CD8-positive, alpha-beta memory T cell (primary cell): ENCODE results near the gene NRIP2. TPM values are rescaled to one million over a fixed set of nuclear protein-coding genes. Genes with fewer than 3 reads are reported as not detected.

ENCODE experiments used
- CTCF ChIA-PET: fragments of 350-600 bp; sonication (Branson Sonifier 250); formaldehyde crosslinking; loops from one replicate; lab custom pipeline; 2021; ENCODE audit warnings: antibody characterized with exemption; lab: Charles Lee
- POLR2A ChIA-PET: fragments of 350-600 bp; sonication (Branson Sonifier 250); formaldehyde crosslinking; loops from one replicate; lab custom pipeline; 2021; ENCODE audit warnings: antibody characterized with exemption; lab: Charles Lee
- DNase-seq, 5 donors: peaks; one replicate each; pipeline versions ENCODE4 v3.0.0 to v3.0.0-alpha.2; 2020 to 2022; ENCODE audit warnings: mixed read lengths in 1 of 5
- H3K27ac ChIP-seq: one replicate; pipeline ENCODE4 v1.7.0; 2013; ENCODE audit warnings: low read depth, mild to moderate bottlenecking, low read length, moderate library complexity
- H3K27me3 ChIP-seq: 2 replicates; pipeline ENCODE4 v1.7.0; 2013; ENCODE audit warnings: low read length, mild to moderate bottlenecking; ENCODE audit not compliant: insufficient read depth, poor library complexity, severe bottlenecking
- H3K36me3 ChIP-seq: 2 replicates; pipeline ENCODE4 v1.7.0; 2013; ENCODE audit warnings: mild to moderate bottlenecking, low read length, moderate library complexity; ENCODE audit not compliant: insufficient read depth
- H3K4me1 ChIP-seq: 2 replicates; pipeline ENCODE4 v1.7.0; 2013; ENCODE audit warnings: mild to moderate bottlenecking, low read length, moderate library complexity; ENCODE audit not compliant: insufficient read depth
- H3K4me3 ChIP-seq: 2 replicates; pipeline ENCODE4 v1.7.0; 2013; ENCODE audit warnings: mild to moderate bottlenecking, low read length
- H3K9me3 ChIP-seq: 2 replicates; pipeline ENCODE4 v1.7.0; 2013; ENCODE audit warnings: mild to moderate bottlenecking, low read length
- H3K27ac Mint-ChIP-seq, 8 donors: one replicate each; pipeline ENCODE4 v1.8.0; 2020 to 2021; ENCODE audit warnings: mixed read lengths in 8 of 8, mild to moderate bottlenecking in 6 of 8, inconsistent platforms in 3 of 8, moderate library complexity in 3 of 8
- H3K27me3 Mint-ChIP-seq, 2 donors: one replicate each; pipeline ENCODE4 v1.8.0; 2020 to 2021; ENCODE audit warnings: mixed read lengths in 2 of 2, mild to moderate bottlenecking in 1 of 2, moderate library complexity in 1 of 2
- H3K36me3 Mint-ChIP-seq, 3 donors: one replicate each; pipeline ENCODE4 v1.8.0; 2020 to 2021; ENCODE audit warnings: mixed read lengths in 3 of 3, inconsistent platforms in 1 of 3, mild to moderate bottlenecking in 1 of 3
- H3K4me1 Mint-ChIP-seq, 3 donors: one replicate each; pipeline ENCODE4 v1.8.0; 2020 to 2021; ENCODE audit warnings: mixed read lengths in 3 of 3, inconsistent platforms in 1 of 3, mild to moderate bottlenecking in 1 of 3
- H3K4me3 Mint-ChIP-seq, 7 donors: one replicate each; pipeline ENCODE4 v1.8.0; 2020 to 2021; ENCODE audit warnings: mixed read lengths in 7 of 7, mild to moderate bottlenecking in 6 of 7, moderate library complexity in 4 of 7, inconsistent platforms in 2 of 7
- H3K9me3 Mint-ChIP-seq, 5 donors: one replicate each; pipeline ENCODE4 v1.8.0; 2020 to 2022; ENCODE audit warnings: mixed read lengths in 5 of 5, mild to moderate bottlenecking in 3 of 5, moderate library complexity in 2 of 5, inconsistent platforms in 1 of 5
- polyA plus RNA-seq: library from polyadenylated mRNA; unstranded; fragments of 300-500 nt; fragmentation: Illumina TruSeq; gene quantifications from one replicate; pipeline ENCODE4 v1.2.3, GENCODE V29; 2021
- total RNA-seq, 2 experiments: library from RNA; stranded (reverse); gene quantifications; one replicate each; pipeline ENCODE4 v1.2.3, GENCODE V29; 2021

The NRIP2 gene
- total and polyA plus RNA-seq, 3 experiments from 2014 or later: 0.82 TPM; not detected in 2

- H3K27ac ChIP-seq: peak within 1 kb of the TSS; percentile 18
- Mint-ChIP-seq H3K27me3 (no peaks in the 10 kb centered on the region), H3K4me1 (peaks cover 14 to 24% (median 21%) of the 10 kb centered on the region in 3 donors), H3K27ac (peak within 1 kb of the TSS; percentile 66 to 92 (median 78)), H3K9me3 (no peaks in the 10 kb centered on the region), H3K36me3 (peaks cover 0 to 36% (median 11%) of the 10 kb centered on the region in 3 donors), H3K4me3 (peak within 1 kb of the TSS; percentile 89 to 99 (median 91))
- no peaks in the 10 kb centered on the region for H3K27me3 ChIP-seq
- peak; percentile 84 to 91 (median 86) for DNase-seq
- peak within 1 kb of the TSS; percentile 66 for H3K4me3 ChIP-seq
- H3K9me3 ChIP-seq: no peaks in the 10 kb centered on the region
- ChIA-PET POLR2A (interaction anchor here (0.9 to 3.0 kb wide), 4 partner anchors 18 to 104 kb away, joined by 5 to 22 read pairs (median 12); partner anchors contain the start of gene ITFG2), CTCF (interaction anchor here (1.1 to 3.2 kb wide), 3 partner anchors 10 to 104 kb away, joined by 4 to 15 read pairs (median 12); partner anchors contain the start of gene ITFG2)
- peaks cover 27% of the 10 kb centered on the region for H3K36me3 ChIP-seq
- peaks cover 21% of the 10 kb centered on the region for H3K4me1 ChIP-seq
These were observed 40.0 kb downstream of the NRIP2 start, which contains the start of gene FKBP4 for GRCh38 chr12:2794736-2795289. Gene FKBP4 (plus strand): TSS chr12:2794970. CDS start chr12:2795140, 170 bp downstream.

GRCh38 chr12:2794191-2794735 lies 40.6 kb downstream of the NRIP2 start:
- POLR2A ChIA-PET: interaction anchor here (3.0 kb wide), 2 partner anchors 18 to 103 kb away, joined by 18 to 22 read pairs; partner anchors contain the start of gene ITFG2
- Histone ChIP-seq H3K4me3 (peak overlapping the region; percentile 66), H3K4me1 (peaks cover 21% of the 10 kb centered on the region), H3K36me3 (peaks cover 21% of the 10 kb centered on the region), H3K27me3 (no peaks in the 10 kb centered on the region), H3K27ac (no peak overlapping the region), H3K9me3 (no peaks in the 10 kb centered on the region)
- H3K4me1 Mint-ChIP-seq: peaks cover 14 to 24% (median 21%) of the 10 kb centered on the region in 3 donors
- peak overlapping the region in 7 of 8 donors; percentile 8 to 91 (median 58) for H3K27ac Mint-ChIP-seq
- H3K36me3 Mint-ChIP-seq: peaks cover 0 to 30% (median 10%) of the 10 kb centered on the region in 3 donors
- H3K9me3 Mint-ChIP-seq: no peaks in the 10 kb centered on the region
- H3K27me3 Mint-ChIP-seq: no peaks in the 10 kb centered on the region
- DNase-seq: peak in 2 of 5 donors; percentile 9 to 28
- CTCF ChIA-PET: interaction anchor here (1.1 to 3.2 kb wide), 4 partner anchors 10 to 103 kb away, joined by 4 to 16 read pairs (median 14); partner anchors contain the start of gene ITFG2
- peak overlapping the region; percentile 85 to 99 (median 89) for H3K4me3 Mint-ChIP-seq

- H3K9me3 ChIP-seq: no peaks in the 10 kb centered on the region
- peaks cover 14% of the 10 kb centered on the region for H3K36me3 ChIP-seq
- ChIA-PET POLR2A (no interaction called here), CTCF (interaction anchor here (2.4 to 3.2 kb wide), 2 partner anchors 10 to 20 kb away, joined by 15 to 16 read pairs; partner anchors contain the start of gene ITFG2)
- Mint-ChIP-seq H3K27ac (peak overlapping the region in 4 of 8 donors; percentile 54 to 81 (median 62)), H3K36me3 (peaks cover 0 to 23% (median 3%) of the 10 kb centered on the region in 3 donors), H3K9me3 (no peaks in the 10 kb centered on the region), H3K4me3 (peak overlapping the region; percentile 75 to 94 (median 89)), H3K27me3 (no peaks in the 10 kb centered on the region), H3K4me1 (peaks cover 14 to 21% (median 20%) of the 10 kb centered on the region in 3 donors)
- H3K4me3 ChIP-seq: no peak overlapping the region
- H3K27ac ChIP-seq: no peak overlapping the region
- H3K4me1 ChIP-seq: peaks cover 21% of the 10 kb centered on the region
- H3K27me3 ChIP-seq: no peaks in the 10 kb centered on the region
- DNase-seq: no peak
These were observed 41.3 kb downstream of the NRIP2 start for GRCh38 chr12:2793561-2793960.

GRCh38 chr12:2792671-2793500 lies 41.9 kb downstream of the NRIP2 start:
- no peaks in the 10 kb centered on the region for H3K9me3 ChIP-seq
- CTCF ChIA-PET: interaction anchor here (1.2 to 2.4 kb wide), 2 partner anchors 9 to 13 kb away, joined by 3 to 16 read pairs; no protein-coding TSS in a partner anchor
- H3K9me3 Mint-ChIP-seq: no peaks in the 10 kb centered on the region
- H3K27ac ChIP-seq: no peak overlapping the region
- H3K27me3 Mint-ChIP-seq: no peaks in the 10 kb centered on the region
- H3K4me3 ChIP-seq: no peak overlapping the region
- H3K27me3 ChIP-seq: no peaks in the 10 kb centered on the region
- peak overlapping the region in 3 of 8 donors; percentile 13 to 70 (median 65) for H3K27ac Mint-ChIP-seq
- H3K4me1 Mint-ChIP-seq: peaks cover 14 to 21% (median 17%) of the 10 kb centered on the region in 3 donors
- peak overlapping the region; percentile 55 to 89 (median 85) for H3K4me3 Mint-ChIP-seq
- peaks cover 0 to 17% (median 2%) of the 10 kb centered on the region in 3 donors for H3K36me3 Mint-ChIP-seq
- peaks cover 19% of the 10 kb centered on the region for H3K4me1 ChIP-seq
- DNase-seq: no peak
- H3K36me3 ChIP-seq: peaks cover 8% of the 10 kb centered on the region
- POLR2A ChIA-PET: no interaction called here

- peaks cover 0 to 4% (median 0%) of the 10 kb centered on the region in 3 donors for H3K36me3 Mint-ChIP-seq
- DNase-seq: no peak
- Histone ChIP-seq H3K4me1 (peaks cover 2% of the 10 kb centered on the region), H3K36me3 (no peaks in the 10 kb centered on the region), H3K27me3 (no peaks in the 10 kb centered on the region), H3K9me3 (no peaks in the 10 kb centered on the region), H3K27ac (no peak overlapping the region), H3K4me3 (no peak overlapping the region)
- no peak overlapping the region for H3K27ac Mint-ChIP-seq
- H3K4me1 Mint-ChIP-seq: peaks cover 1 to 5% (median 1%) of the 10 kb centered on the region in 3 donors
- peak overlapping the region in 1 of 7 donors; percentile 59 for H3K4me3 Mint-ChIP-seq
- CTCF ChIA-PET: no interaction called here
- H3K27me3 Mint-ChIP-seq: no peaks in the 10 kb centered on the region
- POLR2A ChIA-PET: no interaction called here
- H3K9me3 Mint-ChIP-seq: no peaks in the 10 kb centered on the region
These were observed 43.7 kb downstream of the NRIP2 start for GRCh38 chr12:2791089-2791488.

GRCh38 chr12:2785017-2785416 lies 49.8 kb downstream of the NRIP2 start:
- Mint-ChIP-seq H3K27me3 (peaks cover 11 to 21% of the 10 kb centered on the region in 2 donors), H3K9me3 (no peaks in the 10 kb centered on the region), H3K4me1 (peaks cover 9 to 12% (median 11%) of the 10 kb centered on the region in 3 donors), H3K27ac (no peak overlapping the region), H3K4me3 (no peak overlapping the region), H3K36me3 (no peaks in the 10 kb centered on the region)
- no peak overlapping the region for H3K27ac ChIP-seq
- peaks cover 16% of the 10 kb centered on the region for H3K27me3 ChIP-seq
- no peak for DNase-seq
- H3K4me1 ChIP-seq: peaks cover 6% of the 10 kb centered on the region
- ChIA-PET CTCF (interaction anchor here (1.0 to 6.2 kb wide), 13 partner anchors 10 to 104 kb away, joined by 3 to 42 read pairs (median 8); partner anchors contain the start of gene FKBP4), POLR2A (no interaction called here)
- H3K4me3 ChIP-seq: no peak overlapping the region
- H3K9me3 ChIP-seq: no peaks in the 10 kb centered on the region
- no peaks in the 10 kb centered on the region for H3K36me3 ChIP-seq

- Mint-ChIP-seq H3K9me3 (no peaks in the 10 kb centered on the region), H3K27ac (peak overlapping the region in 1 of 8 donors; percentile 77), H3K4me1 (peaks cover 9 to 12% (median 11%) of the 10 kb centered on the region in 3 donors), H3K4me3 (peak overlapping the region in 6 of 7 donors; percentile 54 to 91 (median 80)), H3K27me3 (peaks cover 12 to 21% of the 10 kb centered on the region in 2 donors), H3K36me3 (no peaks in the 10 kb centered on the region)
- Histone ChIP-seq H3K27ac (no peak overlapping the region), H3K36me3 (no peaks in the 10 kb centered on the region), H3K4me3 (peak overlapping the region; percentile 32), H3K4me1 (peaks cover 6% of the 10 kb centered on the region), H3K27me3 (peaks cover 16% of the 10 kb centered on the region), H3K9me3 (no peaks in the 10 kb centered on the region)
- DNase-seq: peak; percentile 27 to 60 (median 30)
- POLR2A ChIA-PET: no interaction called here
- CTCF ChIA-PET: interaction anchor here (0.7 to 6.2 kb wide), 19 partner anchors 9 to 111 kb away, joined by 3 to 42 read pairs (median 7); partner anchors contain the start of gene FKBP4
These were observed 50.8 kb downstream of the NRIP2 start for GRCh38 chr12:2783936-2784600.
